CD14-positive monocyte (primary cell): ENCODE results near the gene ARFGAP1. TPM values are rescaled to one million over a fixed set of nuclear protein-coding genes. Genes with fewer than 3 reads are reported as not detected.

Experiments
- DNase-seq, 3 donors: peaks; one replicate each; pipeline ENCODE4 v3.0.0-alpha.2; 2011 to 2022
- H2AFZ ChIP-seq: 2 replicates; pipeline ENCODE4 v1.6.0; 2012; ENCODE audit warnings: mild to moderate bottlenecking, low read depth, low read length, inconsistent platforms; ENCODE audit not compliant: insufficient read depth, poor library complexity, severe bottlenecking
- H3K27ac ChIP-seq, 2 donors: 1 replicate in 1 of 2; 2 replicates in 1 of 2; pipeline ENCODE4 v1.5.1; 2012 to 2013; ENCODE audit warnings: low read length in 2 of 2, control low read depth in 1 of 2, inconsistent platforms in 1 of 2, low read depth in 1 of 2, mild to moderate bottlenecking in 1 of 2
- H3K27me3 ChIP-seq, 2 donors: one replicate each; pipeline versions ENCODE4 v1.6.0 to v1.6.1; 2011 to 2013; ENCODE audit warnings: low read length in 2 of 2; ENCODE audit not compliant: control insufficient read depth in 2 of 2, insufficient read depth in 2 of 2
- H3K36me3 ChIP-seq, 2 donors: replicated peaks in 1 of 2; 1 replicate in 1 of 2; 2 replicates in 1 of 2; pipeline versions ENCODE4 v1.5.1 to v1.6.1; 2012 to 2013; ENCODE audit warnings: low read length in 2 of 2, control low read depth in 1 of 2, inconsistent platforms in 1 of 2, mild to moderate bottlenecking in 1 of 2; ENCODE audit not compliant: insufficient read depth in 2 of 2, control insufficient read depth in 1 of 2
- H3K4me1 ChIP-seq, 2 donors: 1 replicate in 1 of 2; 2 replicates in 1 of 2; pipeline versions ENCODE4 v1.5.1 to v1.6.1; 2012 to 2013; ENCODE audit warnings: low read length in 2 of 2, control low read depth in 1 of 2, inconsistent platforms in 1 of 2, mild to moderate bottlenecking in 1 of 2, moderate library complexity in 1 of 2; ENCODE audit not compliant: insufficient read depth in 2 of 2, control insufficient read depth in 1 of 2
- H3K4me2 ChIP-seq: replicated peaks from 2 replicates; pipeline ENCODE3; 2012; ENCODE audit warnings: low read length, moderate library complexity, mild to moderate bottlenecking; ENCODE audit not compliant: poor library complexity, severe bottlenecking; ENCODE audit errors: extremely low read depth
- H3K4me3 ChIP-seq, 3 experiments: fragments of 200-600 bp in 1 of 3; sonication (generic) in 1 of 3; replicated peaks in 1 of 3; 1 replicate in 2 of 3; 2 replicates in 1 of 3; pipeline ENCODE4 v1.5.1; 2011 to 2013; ENCODE audit warnings: low read length in 3 of 3, mild to moderate bottlenecking in 3 of 3, control low read depth in 2 of 3, low read depth in 2 of 3, inconsistent platforms in 1 of 3, moderate library complexity in 1 of 3
- H3K79me2 ChIP-seq: 2 replicates; pipeline ENCODE4 v1.6.0; 2012; ENCODE audit warnings: mild to moderate bottlenecking, control low read depth, inconsistent platforms, low read length, moderate library complexity; ENCODE audit not compliant: insufficient read depth
- H3K9ac ChIP-seq: 2 replicates; pipeline ENCODE4 v1.6.0; 2017; ENCODE audit warnings: low read length, mild to moderate bottlenecking; ENCODE audit not compliant: insufficient read depth, poor library complexity, severe bottlenecking
- H3K9me3 ChIP-seq, 2 donors: replicated peaks in 1 of 2; 1 replicate in 1 of 2; 2 replicates in 1 of 2; pipeline versions ENCODE4 v1.5.1 to v1.6.1; 2012 to 2013; ENCODE audit warnings: low read length in 2 of 2, control low read depth in 1 of 2; ENCODE audit not compliant: control insufficient read depth in 1 of 2, insufficient read depth in 1 of 2
- H4K20me1 ChIP-seq: 2 replicates; pipeline ENCODE4 v1.6.0; 2012; ENCODE audit warnings: mild to moderate bottlenecking, low read length, control low read depth, moderate library complexity; ENCODE audit not compliant: insufficient read depth
- H3K27ac Mint-ChIP-seq, 7 donors: one replicate each; pipeline ENCODE4 v1.8.0; 2020; ENCODE audit warnings: mild to moderate bottlenecking in 7 of 7, mixed read lengths in 7 of 7, moderate library complexity in 6 of 7, inconsistent platforms in 2 of 7
- H3K27me3 Mint-ChIP-seq, 3 donors: one replicate each; pipeline ENCODE4 v1.8.0; 2021 to 2022; ENCODE audit warnings: low read depth in 3 of 3, mild to moderate bottlenecking in 3 of 3, mixed read lengths in 3 of 3, moderate library complexity in 3 of 3, inconsistent platforms in 1 of 3
- H3K36me3 Mint-ChIP-seq, 2 donors: one replicate each; pipeline ENCODE4 v1.8.0; 2020; ENCODE audit warnings: mixed read lengths in 2 of 2, inconsistent platforms in 1 of 2, mild to moderate bottlenecking in 1 of 2
- H3K4me1 Mint-ChIP-seq: one replicate; pipeline ENCODE4 v1.8.0; 2020; ENCODE audit warnings: mild to moderate bottlenecking, mixed read lengths
- H3K4me3 Mint-ChIP-seq, 2 donors: one replicate each; pipeline ENCODE4 v1.8.0; 2020; ENCODE audit warnings: mild to moderate bottlenecking in 2 of 2, mixed read lengths in 2 of 2, moderate library complexity in 1 of 2
- H3K9me3 Mint-ChIP-seq, 7 donors: one replicate each; pipeline ENCODE4 v1.8.0; 2020 to 2022; ENCODE audit warnings: mixed read lengths in 7 of 7, mild to moderate bottlenecking in 6 of 7, moderate library complexity in 6 of 7, inconsistent platforms in 2 of 7
- CTCF ChIP-seq: fragments of 200-600 bp; IDR thresholded peaks from one replicate; pipeline ENCODE4 v1.8.0; 2022; ENCODE audit warnings: antibody characterized with exemption, mild to moderate bottlenecking
- WGBS: methylation state at CpG from one replicate; pipeline ENCODE4 v1.1.5; 2013; ENCODE audit warnings: missing lambda C conversion rate; ENCODE audit not compliant: insufficient coverage; 5-methylcytosine and 5-hydroxymethylcytosine counted together
- intact Hi-C, 2 donors: fragments of 100-400 bp; cut with micrococcal nuclease; formaldehyde crosslinking; loops; one replicate each; pipeline versions ENCODE4 v1.15.0 to v1.15.1; 2023
- polyA plus RNA-seq, 3 donors: library from polyadenylated mRNA; depleted of rRNA in 1 of 3; unstranded in 2 of 3; stranded (reverse) in 1 of 3; fragments of 300-500 nt in 2 of 3; fragments of >200 nt in 1 of 3; fragmentation: Illumina TruSeq in 2 of 3; gene quantifications; 1 replicate in 2 of 3; 2 replicates in 1 of 3; pipeline ENCODE4 v1.2.3, GENCODE V29; 2012 to 2021

Gene ARFGAP1
- polyA plus RNA-seq, 3 donors, result 11.2 to 99.8 (median 14.1) TPM

- Histone ChIP-seq H3K4me1 (no peaks in the 10 kb centered on the region), H3K79me2 (no peaks in the 10 kb centered on the region), H3K9me3 (no peaks in the 10 kb centered on the region), H3K9ac (no peak overlapping the region), H3K27me3 (peaks cover 0 to 16% of the 10 kb centered on the region in 2 donors), H3K27ac (no peak overlapping the region), H3K4me3 (no peak overlapping the region), H4K20me1 (no peaks in the 10 kb centered on the region), H2AFZ (no peak overlapping the region), H3K36me3 (no peaks in the 10 kb centered on the region), H3K4me2 (no peak overlapping the region)
- Mint-ChIP-seq H3K4me3 (no peak overlapping the region), H3K4me1 (no peaks in the 10 kb centered on the region), H3K27ac (no peak overlapping the region), H3K9me3 (peaks cover 0 to 3% (median 0%) of the 10 kb centered on the region in 7 donors), H3K27me3 (peaks cover 16 to 23% (median 16%) of the 10 kb centered on the region in 3 donors), H3K36me3 (no peaks in the 10 kb centered on the region)
- DNase-seq, result no peak
- intact Hi-C loops, result no loop called here
- WGBS, result 98% methylated on average over 15 of the region's 21 CpGs
- no peak for TF ChIP-seq CTCF
Observed at GRCh38 chr20:63242736-63243135, 29.9 kb upstream of the ARFGAP1 start.

GRCh38 chr20:63243604-63244247 lies 28.9 kb upstream of the ARFGAP1 start:
- H3K9me3 ChIP-seq, result no peaks in the 10 kb centered on the region
- Mint-ChIP-seq H3K9me3 (peaks cover 0 to 3% (median 0%) of the 10 kb centered on the region in 7 donors), H3K27ac (no peak overlapping the region), H3K4me1 (no peaks in the 10 kb centered on the region), H3K4me3 (no peak overlapping the region), H3K27me3 (peaks cover 18 to 32% (median 20%) of the 10 kb centered on the region in 3 donors), H3K36me3 (no peaks in the 10 kb centered on the region)
- no peak overlapping the region for H3K9ac ChIP-seq
- no peaks in the 10 kb centered on the region for H3K79me2 ChIP-seq
- H2AFZ ChIP-seq, result no peak overlapping the region
- H3K4me2 ChIP-seq, result no peak overlapping the region
- intact Hi-C loops, result no loop called here
- no peak for DNase-seq
- no peaks in the 10 kb centered on the region for H3K4me1 ChIP-seq
- no peaks in the 10 kb centered on the region for H3K36me3 ChIP-seq
- H3K27me3 ChIP-seq, result peaks cover 0 to 20% of the 10 kb centered on the region in 2 donors
- H4K20me1 ChIP-seq, result no peaks in the 10 kb centered on the region
- H3K27ac ChIP-seq, result no peak overlapping the region
- WGBS, result 92% methylated on average over 25 of the region's 25 CpGs
- H3K4me3 ChIP-seq, result no peak overlapping the region
- TF ChIP-seq CTCF, result no peak
